ENCODE data around the gene PHF24. TPM values are rescaled to one million over a fixed set of nuclear protein-coding genes. Genes with fewer than 3 reads are reported as not detected.

Gene PHF24
- total RNA-seq, 1 donor: under 0.01 TPM

- no peak overlapping the region for H3K4me3 ChIP-seq (ENCODE audit: low read depth, low read length)
- DNase-seq (ENCODE audit: low read depth): no peak
- TF ChIP-seq CTCF (IDR thresholded peaks at IDR 0.05; ENCODE audit: insufficient read depth, low read length): no peak
These were observed 69.8 kb downstream of the PHF24 start for GRCh38 chr9:35027860-35028259.

- no peak overlapping the region for H3K4me3 ChIP-seq (ENCODE audit: low read depth, low read length)
- no peak for TF ChIP-seq CTCF (IDR thresholded peaks at IDR 0.05; ENCODE audit: insufficient read depth, low read length)
- peak; percentile 27 for DNase-seq (ENCODE audit: low read depth)
These were observed 70.3 kb downstream of the PHF24 start for GRCh38 chr9:35028341-35028740.

GRCh38 chr9:35029241-35029640 lies 71.2 kb downstream of the PHF24 start:
- no peak for DNase-seq (ENCODE audit: low read depth)
- no peak overlapping the region for H3K4me3 ChIP-seq (ENCODE audit: low read depth, low read length)
- no peak for TF ChIP-seq CTCF (IDR thresholded peaks at IDR 0.05; ENCODE audit: insufficient read depth, low read length)

- DNase-seq (ENCODE audit: low read depth): no peak
- TF ChIP-seq CTCF (IDR thresholded peaks at IDR 0.05; ENCODE audit: insufficient read depth, low read length): no peak
- no peak overlapping the region for H3K4me3 ChIP-seq (ENCODE audit: low read depth, low read length)
These were observed 71.8 kb downstream of the PHF24 start for GRCh38 chr9:35029852-35030251.

Other genes starting within 250 kb of the PHF24 start
- gene CCL21, start 248.1 kb upstream of the PHF24 start, total RNA-seq (ENCODE audit: low replicate concordance): not detected in 2 replicates
- 6.9 and 9.6 TPM in 2 replicates for gene DNAJB5, start 31.5 kb downstream of the PHF24 start, total RNA-seq (ENCODE audit: low replicate concordance)
- gene VCP, start 114.3 kb downstream of the PHF24 start, total RNA-seq (ENCODE audit: low replicate concordance): 203 and 210 TPM in 2 replicates
- 16.2 and 32.2 TPM in 2 replicates for gene FANCG, start 121.7 kb downstream of the PHF24 start, total RNA-seq (ENCODE audit: low replicate concordance)
- gene PIGO, start 138.3 kb downstream of the PHF24 start, total RNA-seq (ENCODE audit: low replicate concordance): 8.9 and 12.1 TPM in 2 replicates
- gene STOML2, start 144.8 kb downstream of the PHF24 start, total RNA-seq (ENCODE audit: low replicate concordance): 65.3 and 109 TPM in 2 replicates
- 14.1 and 22.1 TPM in 2 replicates for gene ATOSB, start 157.6 kb downstream of the PHF24 start, total RNA-seq (ENCODE audit: low replicate concordance)
- gene UNC13B, start 203.7 kb downstream of the PHF24 start, total RNA-seq (ENCODE audit: low replicate concordance): 10.1 and 32.6 TPM in 2 replicates